Astrocyte (in vitro differentiated cells and primary cell): ENCODE results near the gene JPH3. TPM values are rescaled to one million over a fixed set of nuclear protein-coding genes. Genes with fewer than 3 reads are reported as not detected.

Experiments used
- DNase-seq: peaks from one replicate; pipeline ENCODE4 v3.0.0-alpha.2; 2010; ENCODE audit warnings: low read depth
- FAIRE-seq: peaks from 2 replicates; lab custom pipeline; 2011; peaks lifted over from hg19 to GRCh38; lab: Jason Lieb, UNC
- H2AFZ ChIP-seq: 2 replicates; pipeline ENCODE4 v1.6.0; 2012; ENCODE audit warnings: low read depth, low read length, inconsistent platforms
- H3K27ac ChIP-seq: 2 replicates; pipeline ENCODE4 v1.5.1; 2011; ENCODE audit warnings: low read depth, low read length, inconsistent platforms
- H3K27me3 ChIP-seq: 2 replicates; pipeline ENCODE4 v1.6.0; 2011; ENCODE audit warnings: low read length, inconsistent platforms; ENCODE audit not compliant: insufficient read depth
- H3K36me3 ChIP-seq: 2 replicates; pipeline ENCODE4 v1.5.1; 2011; ENCODE audit warnings: low read length, inconsistent platforms; ENCODE audit not compliant: insufficient read depth
- H3K4me1 ChIP-seq: 2 replicates; pipeline ENCODE4 v1.5.1; 2011; ENCODE audit warnings: low read length, inconsistent platforms; ENCODE audit not compliant: insufficient read depth
- H3K4me2 ChIP-seq: 2 replicates; pipeline ENCODE4 v1.6.0; 2012; ENCODE audit warnings: low read length, inconsistent platforms
- H3K4me3 ChIP-seq: 2 replicates; pipeline ENCODE4 v1.5.1; 2011; ENCODE audit warnings: low read depth, mild to moderate bottlenecking, low read length, inconsistent platforms; ENCODE audit not compliant: insufficient read depth
- H3K79me2 ChIP-seq: 2 replicates; pipeline ENCODE4 v1.6.0; 2012; ENCODE audit warnings: mild to moderate bottlenecking, low read length, inconsistent platforms; ENCODE audit not compliant: insufficient read depth
- H3K9ac ChIP-seq: 2 replicates; pipeline ENCODE4 v1.6.0; 2012; ENCODE audit warnings: mild to moderate bottlenecking, low read length, inconsistent platforms
- H3K9me3 ChIP-seq: 2 replicates; pipeline ENCODE4 v1.5.1; 2012; ENCODE audit warnings: low read depth, mild to moderate bottlenecking, low read length, inconsistent platforms; ENCODE audit not compliant: insufficient read depth
- H4K20me1 ChIP-seq: 2 replicates; pipeline ENCODE4 v1.6.0; 2012; ENCODE audit warnings: low read length, inconsistent platforms; ENCODE audit not compliant: insufficient read depth
- H3K27ac Mint-ChIP-seq: one replicate; pipeline ENCODE4 v1.8.0; 2021; ENCODE audit warnings: mild to moderate bottlenecking, mixed read lengths; ENCODE audit not compliant: unreplicated experiment
- H3K27me3 Mint-ChIP-seq: one replicate; pipeline ENCODE4 v1.8.0; 2021; ENCODE audit warnings: low read depth, mixed read lengths; ENCODE audit not compliant: unreplicated experiment
- H3K36me3 Mint-ChIP-seq: one replicate; pipeline ENCODE4 v1.8.0; 2021; ENCODE audit warnings: low read depth, mixed read lengths; ENCODE audit not compliant: unreplicated experiment
- H3K4me1 Mint-ChIP-seq: one replicate; pipeline ENCODE4 v1.8.0; 2021; ENCODE audit warnings: low read depth, mixed read lengths; ENCODE audit not compliant: unreplicated experiment
- H3K4me3 Mint-ChIP-seq: one replicate; pipeline ENCODE4 v1.8.0; 2021; ENCODE audit warnings: mild to moderate bottlenecking, moderate library complexity, mixed read lengths; ENCODE audit not compliant: unreplicated experiment
- H3K9me3 Mint-ChIP-seq: one replicate; pipeline ENCODE4 v1.8.0; 2021; ENCODE audit warnings: mild to moderate bottlenecking, mixed read lengths; ENCODE audit not compliant: unreplicated experiment
- EZH2 ChIP-seq: IDR thresholded peaks from 2 replicates; pipeline ENCODE4 v1.6.1; 2012; ENCODE audit warnings: mild to moderate bottlenecking, low read length, inconsistent platforms; ENCODE audit not compliant: insufficient read depth
- total RNA-seq: library from RNA; stranded (reverse); gene quantifications from 2 replicates; pipeline ENCODE4 v1.2.1, GENCODE V29; 2021
- TF ChIP-seq, protein P1 (sequence below): IDR thresholded peaks from 2 replicates; pipeline ENCODE4 v1.5.1; 2011; ENCODE audit warnings: low read depth, mild to moderate bottlenecking, inconsistent platforms, low read length, moderate library complexity; ENCODE audit not compliant: insufficient read depth

Gene JPH3
- total RNA-seq, 1 donor from 2014 or later: 8.6 TPM

DNA sequence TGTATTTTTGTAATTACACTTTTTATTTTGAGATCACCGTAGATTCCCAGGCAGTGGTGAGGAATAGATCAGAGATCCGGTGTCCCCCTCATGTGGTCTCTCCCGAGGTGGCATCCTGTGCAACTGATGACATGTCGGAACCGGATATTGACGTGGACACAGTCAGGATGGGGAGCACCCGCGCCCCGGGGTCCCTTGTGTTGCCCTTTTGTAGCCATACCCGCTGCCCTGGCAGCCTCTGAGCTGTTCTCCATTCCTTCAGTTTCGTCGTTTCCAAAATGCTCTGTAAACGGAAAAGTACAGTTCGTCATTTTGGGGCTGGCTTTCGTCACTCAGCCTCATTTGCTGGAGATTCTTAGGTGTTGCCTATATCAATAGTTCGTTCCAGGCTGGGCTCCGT is 14.2 kb downstream of the JPH3 start:
- peaks cover 1% of the 10 kb centered on the region for H3K36me3 Mint-ChIP-seq
- no peaks in the 10 kb centered on the region for H3K36me3 ChIP-seq
- no peak for FAIRE-seq
- H3K4me1 ChIP-seq: no peaks in the 10 kb centered on the region
- H3K9me3 ChIP-seq: no peaks in the 10 kb centered on the region
- H3K79me2 ChIP-seq: no peaks in the 10 kb centered on the region
- no peaks in the 10 kb centered on the region for H3K27me3 Mint-ChIP-seq
- no peak overlapping the region for H3K4me3 ChIP-seq
- H3K9ac ChIP-seq: no peak overlapping the region
- no peak overlapping the region for H3K27ac Mint-ChIP-seq
- no peaks in the 10 kb centered on the region for H4K20me1 ChIP-seq
- no peaks in the 10 kb centered on the region for H3K4me1 Mint-ChIP-seq
- H3K4me3 Mint-ChIP-seq: no peak overlapping the region
- no peak for DNase-seq
- peaks cover 11% of the 10 kb centered on the region for H3K27me3 ChIP-seq
- TF ChIP-seq, protein P1, sequence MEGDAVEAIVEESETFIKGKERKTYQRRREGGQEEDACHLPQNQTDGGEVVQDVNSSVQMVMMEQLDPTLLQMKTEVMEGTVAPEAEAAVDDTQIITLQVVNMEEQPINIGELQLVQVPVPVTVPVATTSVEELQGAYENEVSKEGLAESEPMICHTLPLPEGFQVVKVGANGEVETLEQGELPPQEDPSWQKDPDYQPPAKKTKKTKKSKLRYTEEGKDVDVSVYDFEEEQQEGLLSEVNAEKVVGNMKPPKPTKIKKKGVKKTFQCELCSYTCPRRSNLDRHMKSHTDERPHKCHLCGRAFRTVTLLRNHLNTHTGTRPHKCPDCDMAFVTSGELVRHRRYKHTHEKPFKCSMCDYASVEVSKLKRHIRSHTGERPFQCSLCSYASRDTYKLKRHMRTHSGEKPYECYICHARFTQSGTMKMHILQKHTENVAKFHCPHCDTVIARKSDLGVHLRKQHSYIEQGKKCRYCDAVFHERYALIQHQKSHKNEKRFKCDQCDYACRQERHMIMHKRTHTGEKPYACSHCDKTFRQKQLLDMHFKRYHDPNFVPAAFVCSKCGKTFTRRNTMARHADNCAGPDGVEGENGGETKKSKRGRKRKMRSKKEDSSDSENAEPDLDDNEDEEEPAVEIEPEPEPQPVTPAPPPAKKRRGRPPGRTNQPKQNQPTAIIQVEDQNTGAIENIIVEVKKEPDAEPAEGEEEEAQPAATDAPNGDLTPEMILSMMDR: no peak
- no peak for TF ChIP-seq EZH2
- H3K27ac ChIP-seq: no peak overlapping the region
- H3K9me3 Mint-ChIP-seq: no peaks in the 10 kb centered on the region
- no peak overlapping the region for H2AFZ ChIP-seq
- no peak overlapping the region for H3K4me2 ChIP-seq

- Histone ChIP-seq H3K4me3 (no peak overlapping the region), H3K27ac (no peak overlapping the region), H3K79me2 (no peaks in the 10 kb centered on the region), H3K9ac (no peak overlapping the region), H3K27me3 (peaks cover 9% of the 10 kb centered on the region), H3K4me1 (no peaks in the 10 kb centered on the region), H2AFZ (no peak overlapping the region), H3K4me2 (no peak overlapping the region), H4K20me1 (no peaks in the 10 kb centered on the region), H3K36me3 (no peaks in the 10 kb centered on the region), H3K9me3 (no peaks in the 10 kb centered on the region)
- no peaks in the 10 kb centered on the region for H3K9me3 Mint-ChIP-seq
- no peak for DNase-seq
- no peaks in the 10 kb centered on the region for H3K4me1 Mint-ChIP-seq
- no peak overlapping the region for H3K27ac Mint-ChIP-seq
- H3K36me3 Mint-ChIP-seq: no peaks in the 10 kb centered on the region
- FAIRE-seq: no peak
- H3K4me3 Mint-ChIP-seq: no peak overlapping the region
- TF ChIP-seq, protein P1: no peak
- TF ChIP-seq EZH2: no peak
- H3K27me3 Mint-ChIP-seq: peaks cover 7% of the 10 kb centered on the region
Observed at GRCh38 chr16:87618216-87618615, 15.9 kb downstream of the JPH3 start.

DNA sequence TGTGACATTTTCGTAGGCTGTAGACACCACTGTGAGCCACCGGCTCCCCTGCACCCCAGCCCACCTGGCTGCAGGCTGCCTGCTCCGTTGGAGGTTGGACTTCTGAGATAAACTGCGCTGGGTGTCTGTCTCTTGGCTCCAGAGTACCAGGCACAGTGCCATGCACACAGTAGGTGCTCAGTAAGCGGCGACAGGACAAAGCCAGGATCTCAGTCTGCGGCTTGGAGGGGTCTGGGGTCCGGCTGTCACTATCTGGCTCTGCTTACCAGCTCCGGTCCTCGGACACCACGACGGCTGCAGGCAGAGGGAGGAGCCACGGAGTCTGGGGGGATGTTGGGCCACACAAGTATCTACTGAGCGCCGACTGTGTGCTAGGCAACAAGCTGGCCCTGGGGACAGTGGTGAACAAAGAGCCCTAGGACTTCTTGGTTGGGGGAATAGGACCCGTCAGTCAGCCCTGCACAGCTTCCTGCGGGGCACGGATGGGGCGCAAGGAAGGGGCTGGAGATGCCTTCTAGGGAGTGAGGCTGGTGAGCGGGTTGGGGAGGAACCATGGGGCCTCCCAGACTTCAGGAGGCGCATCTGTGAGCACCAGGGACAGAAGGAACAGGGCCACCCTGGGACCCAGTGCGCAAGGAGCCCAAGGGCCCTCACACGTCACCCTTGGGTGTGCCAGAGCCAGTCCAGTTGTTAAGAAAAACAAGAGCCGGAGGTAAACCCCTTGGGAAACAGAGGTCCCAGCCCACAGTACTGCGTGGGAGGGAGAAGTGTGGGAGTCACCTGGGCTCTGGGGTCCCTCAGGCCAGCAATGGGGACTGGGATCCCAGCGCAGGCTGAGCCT is 17.3 kb downstream of the JPH3 start:
- DNase-seq: no peak
- Mint-ChIP-seq H3K4me1 (no peaks in the 10 kb centered on the region), H3K27ac (peak overlapping the region; percentile 18), H3K9me3 (no peaks in the 10 kb centered on the region), H3K27me3 (peaks cover 12% of the 10 kb centered on the region), H3K4me3 (no peak overlapping the region), H3K36me3 (no peaks in the 10 kb centered on the region)
- H3K4me2 ChIP-seq: no peak overlapping the region
- no peaks in the 10 kb centered on the region for H4K20me1 ChIP-seq
- no peaks in the 10 kb centered on the region for H3K4me1 ChIP-seq
- H3K27me3 ChIP-seq: peaks cover 9% of the 10 kb centered on the region
- peak; percentile 4 for TF ChIP-seq EZH2
- TF ChIP-seq, protein P1: no peak
- no peak overlapping the region for H3K27ac ChIP-seq
- no peak overlapping the region for H2AFZ ChIP-seq
- H3K36me3 ChIP-seq: no peaks in the 10 kb centered on the region
- no peak for FAIRE-seq
- H3K4me3 ChIP-seq: no peak overlapping the region
- H3K9me3 ChIP-seq: no peaks in the 10 kb centered on the region
- no peaks in the 10 kb centered on the region for H3K79me2 ChIP-seq
- H3K9ac ChIP-seq: no peak overlapping the region
